NCI-H1417 treated with DMSO at 0.1 percent for 48 hours (cell line): ENCODE results near the gene FAM118A.
"Not testable (repeated sequence)": the region's sequence is repeated elsewhere in the genome, so short reads cannot be mapped to it uniquely, and the experiment has no call there.

Experiments
- DNase-seq: peaks from one replicate; lab custom pipeline; 2025; lab: John Stamatoyannopoulos, UW

Gene FAM118A

GRCh38 chr22:45310331-45310976 lies 720 bp downstream of the FAM118A start:
- no peak for DNase-seq

DNA sequence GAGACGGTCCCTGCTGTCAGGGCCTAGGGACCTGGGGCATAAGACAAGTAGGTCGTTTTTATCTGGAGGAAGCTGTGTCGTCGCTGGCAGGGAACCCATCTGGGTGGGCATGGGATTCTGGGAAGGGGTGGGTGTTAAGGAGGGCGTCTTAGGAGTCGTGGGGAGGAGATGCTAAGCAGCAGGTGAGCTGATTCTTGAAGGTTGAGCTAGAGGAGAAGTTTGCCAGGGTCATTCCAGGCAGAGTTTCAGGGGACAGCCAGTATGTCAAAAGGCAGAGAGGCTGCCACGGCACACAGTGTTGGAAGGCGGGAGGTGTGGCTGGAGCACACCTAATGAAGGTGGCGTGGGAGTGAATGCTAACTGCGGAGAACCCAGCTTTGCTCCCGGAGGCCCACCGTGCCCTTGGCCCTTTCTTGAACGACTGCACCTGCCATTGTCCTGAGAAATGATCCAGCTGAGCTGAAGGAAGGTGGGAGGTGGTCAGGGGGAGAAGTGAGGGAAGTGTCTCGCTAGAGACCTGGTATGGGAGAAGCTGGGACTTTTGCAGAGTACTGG lies 1.3 kb downstream of the FAM118A start:
- no peak for DNase-seq

DNA sequence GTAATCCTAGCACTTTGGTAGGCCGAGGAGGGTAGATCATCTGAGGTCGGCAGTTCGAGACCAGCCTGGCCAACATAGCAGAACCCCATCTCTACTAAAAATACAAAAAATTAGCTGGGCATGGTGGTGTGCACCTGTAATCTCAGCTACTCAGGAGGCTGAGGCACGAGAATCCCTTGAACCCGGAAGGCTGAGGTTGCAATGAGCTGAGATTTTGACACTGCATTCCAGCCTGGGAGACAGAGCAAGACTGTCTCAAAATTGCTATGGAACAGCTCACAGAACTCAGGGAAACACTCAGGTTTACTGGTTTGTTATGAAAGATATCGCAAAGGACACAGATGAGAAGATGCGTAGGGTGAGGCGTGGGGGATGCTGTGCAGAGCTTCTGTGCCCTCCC lies 2.7 kb downstream of the FAM118A start:
- DNase-seq = no peak

DNA sequence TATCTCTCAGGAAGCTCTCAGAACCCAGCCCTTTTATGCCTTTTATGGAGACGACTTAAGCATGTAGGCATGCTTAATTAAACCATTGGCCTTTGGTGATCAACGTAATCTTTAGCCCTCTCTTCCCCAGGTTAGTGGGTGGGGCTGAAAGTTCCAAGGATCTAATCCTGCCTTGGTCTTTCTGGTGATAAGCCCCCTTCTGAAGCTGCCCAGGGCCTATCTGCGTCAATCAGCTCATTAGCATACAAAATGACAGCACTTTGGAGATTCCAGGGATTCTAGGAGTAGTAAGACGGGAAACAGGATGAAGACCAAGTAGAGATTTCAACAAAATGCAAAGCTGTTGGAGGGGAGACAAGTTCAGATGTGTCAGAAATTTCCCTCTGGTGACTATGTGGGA lies 3.1 kb downstream of the FAM118A start:
- DNase-seq = no peak

DNA sequence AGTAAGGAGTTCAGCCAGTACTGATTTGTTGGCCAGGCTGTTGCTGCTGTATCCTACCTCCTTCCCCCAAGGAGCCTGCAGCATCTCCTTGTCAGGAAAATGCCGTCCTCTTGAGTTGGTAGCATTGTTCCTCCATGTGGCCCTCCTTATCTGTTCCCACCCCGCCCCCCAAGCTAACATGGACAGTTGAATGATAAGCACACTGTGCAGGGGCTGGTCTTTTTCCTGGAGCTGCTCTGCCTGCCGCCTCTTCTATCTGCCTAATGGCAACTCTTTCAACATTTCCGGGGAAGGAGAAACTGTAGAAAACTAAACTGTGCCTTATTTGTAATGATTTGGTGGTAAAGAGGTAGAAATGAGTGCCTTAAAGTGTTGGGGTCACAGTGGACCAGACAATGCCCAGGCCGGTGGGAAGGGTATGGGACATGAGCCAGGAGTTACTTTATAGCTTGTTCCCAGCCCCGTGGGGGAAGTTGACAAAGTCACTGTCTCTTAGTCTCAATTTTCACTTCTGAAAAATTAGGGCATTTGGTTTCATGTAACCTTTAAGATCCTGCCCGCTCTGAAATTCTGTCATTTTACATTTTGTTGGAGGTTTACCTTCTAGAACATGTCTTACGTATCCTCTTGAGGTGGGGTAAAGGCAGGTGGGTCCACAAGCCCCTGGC lies 4.5 kb downstream of the FAM118A start:
- DNase-seq = no peak

GRCh38 chr22:45314786-45315185 lies 5.1 kb downstream of the FAM118A start:
- DNase-seq = no peak

GRCh38 chr22:45316796-45317526 lies 7.2 kb downstream of the FAM118A start:
- DNase-seq = no peak

- no peak for DNase-seq
These were observed 7.9 kb downstream of the FAM118A start for GRCh38 chr22:45317551-45318167.

DNA sequence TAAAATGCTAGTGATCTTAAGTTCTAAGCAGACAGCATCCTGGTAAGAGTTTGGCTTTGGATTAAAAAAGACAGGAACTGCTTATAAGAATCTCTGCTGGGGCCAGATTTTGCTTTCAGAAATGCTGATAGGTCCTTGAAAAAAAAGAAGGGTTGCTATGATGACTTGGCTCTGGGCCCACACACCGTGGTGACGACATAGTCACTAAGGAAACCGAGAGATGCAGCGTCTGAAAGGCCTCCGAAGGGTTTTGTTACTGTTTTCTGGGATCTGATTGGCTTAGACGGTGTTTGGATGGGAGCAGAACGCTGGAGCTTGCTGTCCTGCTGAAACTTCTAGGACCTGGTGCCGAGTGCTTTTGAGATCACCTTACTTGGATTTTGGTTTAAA lies 8.4 kb downstream of the FAM118A start:
- DNase-seq = peak; percentile 4

GRCh38 chr22:45318558-45319323 lies 9.0 kb downstream of the FAM118A start:
- no peak for DNase-seq

- no peak for DNase-seq
These were observed 9.6 kb downstream of the FAM118A start for GRCh38 chr22:45319324-45319685.

GRCh38 chr22:45320357-45320976 lies 10.7 kb downstream of the FAM118A start:
- no peak for DNase-seq

DNA sequence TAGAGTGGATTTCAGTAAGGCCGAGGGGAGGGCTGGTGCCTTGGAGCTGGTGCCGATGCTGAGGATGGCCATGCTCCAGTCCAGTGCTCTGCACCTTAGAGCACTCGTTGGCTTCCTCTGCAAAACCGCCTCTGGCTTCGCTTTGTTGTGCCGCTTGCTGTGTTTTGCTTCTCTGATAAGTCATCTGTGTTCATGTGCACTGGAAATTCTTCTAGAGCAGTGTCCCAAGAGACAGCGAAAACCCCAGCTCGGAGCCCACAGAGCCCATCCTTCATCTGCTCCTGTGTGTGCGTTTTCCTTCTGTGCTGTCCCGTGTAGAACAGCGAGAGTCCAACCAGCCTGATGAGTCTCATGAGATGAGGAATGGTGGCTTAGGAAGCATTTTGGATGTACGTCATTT lies 12.1 kb downstream of the FAM118A start:
- no peak for DNase-seq

DNA sequence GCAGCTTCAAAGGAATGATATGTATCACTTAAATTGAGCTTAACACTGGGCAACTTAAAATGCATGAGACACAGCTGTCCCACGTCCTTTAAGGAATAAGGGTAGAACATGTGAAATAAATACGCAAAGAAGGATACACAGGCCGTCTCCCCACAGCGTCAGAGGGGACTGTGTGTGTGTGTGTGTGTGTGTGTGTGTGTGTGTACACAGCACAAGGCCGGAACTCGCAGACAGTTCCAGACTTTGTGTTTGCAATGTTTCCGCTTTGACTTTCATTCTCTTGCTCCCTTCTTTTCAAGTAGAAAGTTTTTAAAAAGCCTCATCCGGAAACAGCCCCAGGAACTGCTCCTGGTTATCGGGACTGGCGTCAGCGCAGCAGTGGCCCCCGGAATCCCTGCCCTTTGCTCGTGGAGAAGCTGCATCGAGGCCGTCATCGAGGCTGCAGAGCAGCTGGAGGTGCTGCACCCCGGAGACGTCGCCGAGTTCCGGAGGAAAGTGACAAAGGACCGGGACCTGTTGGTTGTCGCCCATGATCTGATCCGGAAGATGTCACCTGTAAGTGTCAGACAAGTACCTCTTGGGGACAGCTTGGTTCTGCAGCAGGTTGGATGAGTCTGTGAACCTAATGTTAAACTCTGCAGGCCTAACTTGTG lies 13.3 kb downstream of the FAM118A start:
- no peak for DNase-seq

- no peak for DNase-seq
These were observed 14.0 kb downstream of the FAM118A start for GRCh38 chr22:45323695-45324094.

- no peak for DNase-seq
These were observed 14.6 kb downstream of the FAM118A start for GRCh38 chr22:45324311-45324711.

DNA sequence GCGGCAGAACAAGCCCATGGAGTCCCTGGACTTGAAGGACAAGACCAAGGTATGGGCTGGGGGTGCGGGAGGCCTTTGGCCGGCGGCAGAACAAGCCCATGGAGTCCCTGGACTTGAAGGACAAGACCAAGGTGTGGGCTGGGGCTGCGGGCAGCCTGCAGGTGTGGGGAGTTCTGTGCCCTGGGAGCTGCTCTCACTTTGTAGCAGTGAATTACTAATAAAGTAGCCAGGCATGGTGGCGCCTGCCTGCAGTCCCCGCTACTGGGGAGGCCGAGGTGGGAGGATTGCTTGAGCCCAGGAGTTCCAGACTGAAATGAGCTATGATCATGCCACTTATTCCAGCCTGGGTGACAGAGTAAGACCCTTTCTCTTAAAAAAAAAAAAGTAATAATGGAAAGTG lies 18.5 kb downstream of the FAM118A start:
- DNase-seq = not testable (repeated sequence)

- DNase-seq = no peak
These were observed 19.2 kb downstream of the FAM118A start for GRCh38 chr22:45328822-45329529.

DNA sequence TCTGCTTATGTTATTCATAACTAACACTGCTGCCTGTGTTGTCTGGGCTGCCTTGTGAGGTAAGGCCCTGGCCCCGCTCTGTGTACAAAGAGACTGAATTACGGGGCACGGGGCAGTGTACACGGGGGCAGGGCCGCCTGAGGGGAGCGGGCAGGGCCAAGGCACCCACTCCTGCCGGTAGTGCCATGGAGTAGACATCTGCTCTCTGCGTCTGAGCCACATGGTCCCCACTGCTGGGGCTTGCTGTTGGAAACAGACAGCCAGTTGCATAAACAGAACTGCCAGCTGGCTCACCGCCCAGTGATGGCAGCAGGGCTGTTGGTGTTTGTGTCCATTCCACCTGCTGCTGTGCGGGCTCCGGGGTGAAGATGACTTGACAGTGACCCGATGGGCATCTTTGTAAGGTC lies 19.8 kb downstream of the FAM118A start:
- no peak for DNase-seq

DNA sequence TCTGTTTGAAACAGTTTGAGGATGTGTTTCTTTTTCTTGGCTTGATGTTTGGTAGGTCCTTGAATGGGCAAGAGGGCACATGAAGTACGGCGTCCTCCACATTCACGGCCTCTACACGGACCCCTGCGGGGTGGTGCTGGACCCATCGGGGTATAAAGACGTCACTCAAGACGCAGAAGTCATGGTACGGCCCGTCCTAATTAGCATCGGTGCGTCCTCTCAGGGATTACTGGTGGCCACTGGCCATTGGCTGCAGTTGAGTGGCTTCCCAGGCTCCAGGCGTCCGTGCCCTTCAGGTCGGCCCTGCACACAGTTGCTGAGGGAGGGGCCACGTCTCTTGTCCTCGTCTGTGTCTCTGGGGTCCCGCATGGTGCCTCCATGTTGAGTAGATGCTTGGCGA lies 20.8 kb downstream of the FAM118A start:
- no peak for DNase-seq
